ENCODE measurements around the gene C22orf39.

GRCh38 chr22:19495562-19496323 lies 48.2 kb upstream of the C22orf39 start:
- TF ChIP-seq CTCF (IDR thresholded peaks at IDR 0.05; ENCODE audit: low read length), result no peak
- TF ChIP-seq EZH2phosphoT487 (IDR thresholded peaks at IDR 0.05; ENCODE audit: low read length), result no peak
- no peak for TF ChIP-seq EZH2 (optimal IDR thresholded peaks at IDR 0.05; ENCODE audit: low read depth, low read length)
